OCI-LY7 (cell line): ENCODE results near the gene LRRC8C. TPM values are rescaled to one million over a fixed set of nuclear protein-coding genes. Genes with fewer than 3 reads are reported as not detected.
A peak's percentile ranks its signal among the peaks of the same experiment; 100 is the strongest.

Source experiments
- BruUV-seq: library from RNA; stranded (reverse); fragments of 400-500 nt; replicated peaks from 2 replicates; lab custom pipeline; 2021; lab: Mats Ljungman, UMichigan
- CTCF ChIA-PET: fragments of 300-600 bp; sonication (Branson Sonifier 250); formaldehyde crosslinking; loops from one replicate; lab custom pipeline; 2022; ENCODE audit warnings: antibody characterized with exemption; ENCODE audit not compliant: unreplicated experiment; lab: Charles Lee
- POLR2A ChIA-PET: fragments of 300-600 bp; sonication (Branson Sonifier 250); formaldehyde crosslinking; loops from one replicate; lab custom pipeline; 2022; ENCODE audit warnings: antibody characterized with exemption; lab: Charles Lee
- DNase-seq: peaks from one replicate; pipeline ENCODE4 v3.0.0-alpha.2; 2015; ENCODE audit warnings: low spot score
- H2AFZ ChIP-seq: fragments of 200-600 bp; sonication (generic), shearing (Covaris generic); 2 replicates; pipeline ENCODE4 v1.6.1; 2014; ENCODE audit warnings: mild to moderate bottlenecking, antibody characterized with exemption, low read length, moderate library complexity
- H3K27ac ChIP-seq: fragments of 200-600 bp; sonication (generic); 2 replicates; pipeline ENCODE4 v1.5.1; 2014; ENCODE audit warnings: mixed run types, low read depth, mild to moderate bottlenecking, moderate library complexity, low read length, inconsistent platforms; ENCODE audit not compliant: poor library complexity, severe bottlenecking
- H3K36me3 ChIP-seq: fragments of 200-600 bp; sonication (generic); 2 replicates; pipeline ENCODE4 v1.6.1; 2014; ENCODE audit warnings: mild to moderate bottlenecking, antibody characterized with exemption, low read length, moderate library complexity, mixed read lengths; ENCODE audit not compliant: insufficient read depth
- H3K4me1 ChIP-seq: fragments of 200-600 bp; sonication (generic); 2 replicates; pipeline ENCODE4 v1.5.1; 2014; ENCODE audit warnings: mild to moderate bottlenecking, low read length; ENCODE audit not compliant: insufficient read depth, poor library complexity, severe bottlenecking
- H3K4me2 ChIP-seq: fragments of 200-600 bp; sonication (generic); 2 replicates; pipeline ENCODE4 v1.6.1; 2014; ENCODE audit warnings: mild to moderate bottlenecking, low read length
- H3K4me3 ChIP-seq: fragments of 200-600 bp; sonication (generic); 2 replicates; pipeline ENCODE4 v1.5.1; 2014; ENCODE audit warnings: mild to moderate bottlenecking, low read depth, low read length; ENCODE audit not compliant: poor library complexity, severe bottlenecking
- H3K79me2 ChIP-seq: fragments of 200-600 bp; sonication (generic); 2 replicates; pipeline ENCODE4 v1.6.1; 2016; ENCODE audit warnings: low read depth, mild to moderate bottlenecking, low read length, moderate library complexity, mixed read lengths; ENCODE audit not compliant: insufficient read depth
- H3K9me2 ChIP-seq: fragments of 200-600 bp; sonication (generic); 2 replicates; pipeline ENCODE4 v1.6.1; 2016; ENCODE audit warnings: mild to moderate bottlenecking, low read length, mixed read lengths; ENCODE audit not compliant: insufficient read depth
- H3K9me3 ChIP-seq: fragments of 200-600 bp; sonication (generic); 2 replicates; pipeline ENCODE4 v1.6.1; 2014; ENCODE audit warnings: mild to moderate bottlenecking, mixed run types, low read length, mixed read lengths
- H4K20me1 ChIP-seq: fragments of 200-600 bp; sonication (generic); 2 replicates; pipeline ENCODE4 v1.6.1; 2014; ENCODE audit warnings: mild to moderate bottlenecking, antibody characterized with exemption, low read length, moderate library complexity, mixed read lengths; ENCODE audit not compliant: insufficient read depth
- CTCF ChIP-seq: fragments of 200-600 bp; sonication (generic); conservative IDR thresholded peaks from 2 replicates; pipeline ENCODE4 v1.5.1; 2014; ENCODE audit warnings: mild to moderate bottlenecking, antibody characterized with exemption, low read length, moderate library complexity, mixed read lengths
- EZH2phosphoT487 ChIP-seq: fragments of 200-600 bp; sonication (generic); IDR thresholded peaks from 2 replicates; pipeline ENCODE4 v1.6.1; 2018; ENCODE audit warnings: low read depth, borderline replicate concordance, mild to moderate bottlenecking, mixed run types, antibody characterized with exemption, low read length, moderate library complexity, mixed read lengths
- intact Hi-C: fragments of 100-400 bp; cut with micrococcal nuclease; formaldehyde crosslinking; loops from one replicate; pipeline ENCODE4 v1.10.0; 2022; ENCODE audit not compliant: unreplicated experiment
- total RNA-seq, 2 experiments: library from RNA; depleted of rRNA in 1 of 2; stranded (reverse); fragments of >200 nt in 1 of 2; shearing (Covaris generic) in 1 of 2; gene quantifications; 2 replicates each; pipeline ENCODE4 v1.2.3, GENCODE V29; 2014 to 2022

Gene LRRC8C
- total RNA-seq, 2 experiments from 2014 or later, result 6.0 to 9.0 TPM

GRCh38 chr1:89692601-89693521, 59.9 kb downstream of the LRRC8C start:
- Histone ChIP-seq H3K79me2 (no peaks in the 10 kb centered on the region), H3K9me3 (no peaks in the 10 kb centered on the region), H4K20me1 (no peaks in the 10 kb centered on the region), H2AFZ (peak overlapping the region; percentile 68; the same call in 1 of the 2 replicates), H3K27ac (peak overlapping the region; percentile 81), H3K4me1 (peaks cover 51% of the 10 kb centered on the region), H3K4me2 (peak overlapping the region; percentile 63), H3K9me2 (no peaks in the 10 kb centered on the region), H3K36me3 (peaks cover 15% of the 10 kb centered on the region), H3K4me3 (peak overlapping the region; percentile 30)
- intact Hi-C loops, result loop anchor here (5.0 kb wide), 1 partner anchor 61 kb away; the partner anchor contains the start of gene LRRC8C
- POLR2A ChIA-PET, result interaction anchor here (0.7 to 3.6 kb wide), 10 partner anchors 9 to 228 kb away, joined by 3 to 14 read pairs (median 4); no protein-coding TSS in a partner anchor
- CTCF ChIA-PET, result interaction anchor here (0.6 kb wide), 2 partner anchors 14 to 70 kb away, joined by 3 to 4 read pairs; no protein-coding TSS in a partner anchor
- no TSS peak for BruUV-seq
- peak; percentile 80 for DNase-seq
- TF ChIP-seq EZH2phosphoT487 (no peak), CTCF (no peak)

DNA sequence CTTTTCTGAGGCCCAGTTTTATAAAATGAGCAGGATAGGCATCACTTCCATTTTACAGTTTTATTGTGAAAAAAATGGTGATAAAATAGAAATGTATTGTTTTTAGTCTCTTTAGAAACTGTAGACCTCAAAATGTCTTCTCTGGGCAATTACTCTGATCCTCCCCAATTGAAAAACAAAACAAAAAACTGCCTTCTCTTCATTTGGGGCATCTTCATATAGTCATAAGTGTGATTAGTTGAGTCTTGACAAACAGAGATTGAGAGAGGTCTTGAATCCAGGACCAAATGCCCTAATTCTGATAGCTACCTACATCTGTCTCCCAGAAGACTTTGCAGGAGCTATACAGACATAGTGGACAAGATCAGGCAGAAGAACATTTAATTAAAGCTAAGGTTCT, 62.9 kb downstream of the LRRC8C start:
- TF ChIP-seq EZH2phosphoT487 (no peak), CTCF (no peak)
- Histone ChIP-seq H2AFZ (no peak overlapping the region), H3K36me3 (no peaks in the 10 kb centered on the region), H3K9me2 (no peaks in the 10 kb centered on the region), H3K9me3 (no peaks in the 10 kb centered on the region), H3K79me2 (no peaks in the 10 kb centered on the region), H3K4me3 (no peak overlapping the region), H3K27ac (no peak overlapping the region), H3K4me1 (peaks cover 79% of the 10 kb centered on the region), H4K20me1 (no peaks in the 10 kb centered on the region), H3K4me2 (0 out of 2 replicates have a peak overlapping the region, but pooled peaks have one; percentile 14)
- intact Hi-C loops, result no loop called here
- DNase-seq, result no peak
- POLR2A ChIA-PET, result interaction anchor here (0.7 to 3.4 kb wide), 4 partner anchors 10 to 65 kb away, joined by 3 to 18 read pairs (median 8); no protein-coding TSS in a partner anchor
- CTCF ChIA-PET, result interaction anchor here (0.7 to 1.9 kb wide), 2 partner anchors 66 to 67 kb away, joined by 3 to 4 read pairs; no protein-coding TSS in a partner anchor
- no TSS peak for BruUV-seq
